ENCODE data around the gene USP34.
"Not testable (repeated sequence)": the region's sequence is repeated elsewhere in the genome, so short reads cannot be mapped to it uniquely, and the experiment has no call there.

Gene USP34

GRCh38 chr2:61249521-61250071 lies 221.3 kb downstream of the USP34 start:
- no peak for DNase-seq (ENCODE audit: low read depth)

GRCh38 chr2:61247204-61247812 lies 223.6 kb downstream of the USP34 start:
- DNase-seq (ENCODE audit: low read depth): peak; percentile 64

DNA sequence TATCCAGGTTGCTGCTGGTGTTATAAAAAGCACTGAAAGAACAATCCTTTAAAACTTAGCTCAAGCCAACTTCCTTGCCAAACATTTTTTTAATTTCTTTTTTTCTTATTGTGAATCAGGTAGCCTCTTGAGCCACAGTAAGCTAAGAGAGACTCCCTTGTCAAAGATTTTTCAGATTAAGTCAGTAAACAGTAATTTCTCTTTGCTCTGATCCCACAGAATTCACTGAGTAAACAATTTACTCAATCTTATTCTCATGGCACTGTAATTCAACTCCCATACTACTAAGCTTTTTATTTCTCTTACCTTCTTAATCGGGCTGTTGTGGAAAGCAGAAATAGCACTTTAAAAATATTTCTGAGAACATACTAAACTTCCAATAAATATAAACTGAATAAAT lies 226.2 kb downstream of the USP34 start:
- no peak for DNase-seq (ENCODE audit: low read depth)

- DNase-seq (ENCODE audit: low read depth): no peak
Measured at GRCh38 chr2:61241266-61241665, 229.6 kb downstream of the USP34 start.

DNA sequence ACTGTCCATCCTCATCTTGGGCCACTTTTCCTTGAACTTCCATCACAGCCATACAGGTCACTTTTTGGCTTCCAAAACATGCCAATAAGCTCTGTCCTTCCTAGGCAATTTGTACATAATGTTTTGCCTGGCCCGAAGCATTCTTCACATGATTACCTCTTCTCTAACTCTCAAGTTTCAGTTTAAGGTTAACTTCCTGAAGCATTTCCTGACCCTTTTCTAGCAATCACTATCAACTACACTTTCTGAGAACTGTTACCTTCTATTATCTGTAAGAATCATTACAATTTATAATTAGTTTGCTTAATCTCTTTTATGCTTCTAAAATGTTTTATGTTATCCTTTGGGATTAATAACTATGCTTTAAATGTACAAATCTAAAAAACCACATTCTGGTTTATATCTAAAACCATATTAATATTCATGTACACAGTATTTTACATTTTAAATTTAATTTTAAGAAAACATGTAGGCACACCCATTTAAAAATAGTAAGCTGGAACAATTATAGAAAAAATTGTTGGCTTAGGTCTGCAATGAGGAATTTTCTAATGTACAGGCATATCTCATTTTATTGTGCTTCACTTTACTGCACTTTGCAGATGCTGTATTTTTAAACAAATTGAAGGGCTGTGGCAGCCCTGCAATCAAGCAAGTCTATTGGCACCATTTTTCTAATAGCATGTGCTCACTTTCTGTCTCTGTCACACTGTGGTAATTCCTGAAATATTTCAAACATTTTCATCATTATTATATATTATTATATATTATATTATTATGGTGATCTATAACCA lies 232.5 kb downstream of the USP34 start:
- DNase-seq (ENCODE audit: low read depth): no peak

- no peak for DNase-seq (ENCODE audit: low read depth)
Measured at GRCh38 chr2:61235716-61236115, 235.2 kb downstream of the USP34 start.

DNA sequence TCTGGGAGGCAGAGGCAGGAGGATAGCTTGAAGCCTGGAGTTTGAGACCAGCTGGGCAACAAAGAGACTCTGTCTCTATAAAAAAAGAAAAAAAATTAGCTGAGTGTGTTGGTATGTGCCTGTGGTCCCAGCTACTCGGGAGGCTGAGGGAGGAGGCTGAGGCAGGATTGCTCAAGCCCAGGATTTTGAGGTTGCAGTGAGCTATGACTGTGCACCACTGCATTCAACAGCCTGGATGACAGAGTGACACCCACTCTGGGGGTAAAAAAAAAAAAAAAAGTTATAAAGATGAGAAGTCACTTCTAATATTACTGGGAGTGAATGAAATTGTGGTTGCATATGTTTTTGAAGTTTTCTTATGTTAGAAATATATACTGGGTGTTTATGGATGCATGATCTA lies 237.3 kb downstream of the USP34 start:
- DNase-seq (ENCODE audit: low read depth): no peak

GRCh38 chr2:61229936-61230335 lies 241.0 kb downstream of the USP34 start:
- DNase-seq (ENCODE audit: low read depth): no peak

GRCh38 chr2:61222567-61222966 lies 248.3 kb downstream of the USP34 start:
- DNase-seq (ENCODE audit: low read depth): no peak

DNA sequence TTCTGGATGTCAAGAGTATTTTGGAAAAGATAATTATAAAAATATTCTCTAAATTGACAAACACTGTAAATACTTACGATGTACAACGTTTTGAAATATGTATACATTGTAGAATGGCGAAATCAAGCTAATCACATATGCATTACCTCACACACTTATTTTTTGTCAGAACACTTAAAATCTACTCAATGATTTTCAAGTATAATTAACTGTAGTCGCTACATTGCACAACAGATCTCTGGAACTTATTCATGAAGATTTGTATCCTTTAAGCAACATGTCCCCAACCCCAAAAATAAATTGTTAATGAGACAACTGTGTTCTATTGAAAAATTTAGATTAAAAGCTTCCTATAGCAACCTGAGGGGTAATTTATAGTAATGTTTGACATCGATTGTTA lies 249.1 kb downstream of the USP34 start:
- DNase-seq (ENCODE audit: low read depth): no peak

GRCh38 chr2:61220768-61221167 lies 250.1 kb downstream of the USP34 start:
- peak; percentile 54 for DNase-seq (ENCODE audit: low read depth)

DNA sequence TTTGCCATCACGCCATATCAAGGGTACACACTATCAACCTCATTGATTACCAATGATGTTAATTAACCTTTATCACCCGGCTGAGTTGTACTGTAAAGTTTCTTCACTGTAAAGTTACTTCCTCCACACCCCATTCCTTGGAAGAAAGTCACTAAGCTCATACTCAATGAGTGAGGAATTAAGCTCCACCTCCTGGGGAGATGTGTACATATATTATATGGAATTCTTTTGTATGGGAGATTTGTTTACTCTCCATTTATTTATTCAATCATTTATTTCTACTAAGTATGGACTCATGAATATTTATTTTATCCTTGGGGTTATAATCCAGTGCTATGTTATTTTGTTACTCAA lies 252.1 kb downstream of the USP34 start:
- no peak for DNase-seq (ENCODE audit: low read depth)

GRCh38 chr2:61218076-61218816 lies 252.6 kb downstream of the USP34 start:
- DNase-seq (ENCODE audit: low read depth): no peak

DNA sequence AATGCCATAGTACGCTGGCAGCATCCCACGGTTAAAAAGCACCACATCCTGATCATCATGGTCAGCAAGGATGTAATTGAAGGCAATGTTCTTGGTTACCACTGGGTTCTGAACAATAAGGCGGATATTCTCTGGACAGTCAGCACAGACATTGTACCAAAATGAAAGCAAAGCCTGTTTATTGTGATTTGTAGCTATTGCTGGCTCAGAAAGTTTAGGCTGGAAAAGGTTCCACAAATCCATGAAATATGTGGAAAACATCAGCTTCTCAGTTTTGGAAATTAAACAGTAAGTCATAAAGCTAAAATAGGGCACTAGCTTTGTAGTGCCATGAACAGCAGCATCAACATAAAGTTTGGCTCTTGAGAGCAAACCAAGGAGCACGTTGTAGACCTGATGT lies 256.7 kb downstream of the USP34 start:
- no peak for DNase-seq (ENCODE audit: low read depth)

- peak; percentile 64 for DNase-seq (ENCODE audit: low read depth)
Measured at GRCh38 chr2:61210332-61210981, 260.4 kb downstream of the USP34 start.

DNA sequence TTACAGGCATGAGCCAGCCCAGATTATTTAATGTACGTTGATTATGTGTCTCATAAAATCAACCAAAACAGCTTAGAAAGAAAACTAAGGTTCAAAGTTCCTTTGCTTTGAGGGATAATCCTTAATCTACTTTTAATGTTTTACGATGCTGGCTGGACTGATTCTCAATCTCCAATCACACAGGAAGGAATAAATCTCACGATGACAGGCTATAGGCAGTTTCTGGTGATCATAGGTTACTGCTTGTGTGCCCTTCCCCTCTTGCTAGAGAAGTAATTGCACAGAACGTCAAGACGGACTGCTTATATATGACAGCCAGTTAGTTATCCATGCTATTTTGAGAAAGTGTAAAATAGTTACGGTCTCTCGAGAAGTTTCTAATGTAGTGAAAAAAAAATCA lies 265.8 kb downstream of the USP34 start:
- DNase-seq (ENCODE audit: low read depth): no peak

DNA sequence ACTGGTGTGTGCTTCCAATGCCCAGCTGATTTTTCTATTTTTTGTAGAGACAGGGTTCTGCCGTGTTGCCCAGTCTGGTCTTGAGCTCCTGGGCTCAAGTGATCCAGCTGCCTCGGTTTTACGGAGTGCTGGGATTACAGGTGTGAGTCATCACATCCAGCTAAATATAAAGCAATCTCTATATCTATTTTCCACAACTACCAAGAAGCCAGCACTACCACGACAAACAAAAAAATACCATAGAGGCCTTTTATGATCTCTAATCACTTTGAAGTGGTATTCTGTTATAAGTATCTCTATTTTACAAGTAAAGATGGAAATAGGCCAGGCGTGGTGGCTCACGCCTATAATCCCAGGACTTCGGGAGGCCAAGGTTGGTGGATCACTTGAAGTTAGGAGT lies 274.2 kb downstream of the USP34 start:
- no peak for DNase-seq (ENCODE audit: low read depth)

DNA sequence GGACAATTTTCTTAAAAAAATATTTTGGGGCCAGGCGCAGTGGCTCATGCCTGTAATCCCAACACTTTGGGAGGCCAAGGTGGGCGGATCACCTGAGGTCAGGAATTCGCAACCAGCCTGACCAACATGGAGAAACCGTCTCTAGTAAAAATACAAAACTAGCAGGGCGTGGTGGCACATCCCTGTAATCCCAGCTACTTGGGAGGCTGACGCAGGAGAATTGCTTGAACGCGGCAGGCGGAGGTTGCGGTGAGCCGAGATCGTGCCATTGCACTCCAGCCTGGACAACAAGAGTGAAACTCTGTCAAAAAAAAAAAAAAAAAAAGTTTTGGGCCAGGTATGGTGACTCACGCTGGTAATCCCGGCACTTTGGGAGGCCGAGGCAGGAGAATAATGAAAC lies 276.2 kb downstream of the USP34 start:
- DNase-seq (ENCODE audit: low read depth): not testable (repeated sequence)

DNA sequence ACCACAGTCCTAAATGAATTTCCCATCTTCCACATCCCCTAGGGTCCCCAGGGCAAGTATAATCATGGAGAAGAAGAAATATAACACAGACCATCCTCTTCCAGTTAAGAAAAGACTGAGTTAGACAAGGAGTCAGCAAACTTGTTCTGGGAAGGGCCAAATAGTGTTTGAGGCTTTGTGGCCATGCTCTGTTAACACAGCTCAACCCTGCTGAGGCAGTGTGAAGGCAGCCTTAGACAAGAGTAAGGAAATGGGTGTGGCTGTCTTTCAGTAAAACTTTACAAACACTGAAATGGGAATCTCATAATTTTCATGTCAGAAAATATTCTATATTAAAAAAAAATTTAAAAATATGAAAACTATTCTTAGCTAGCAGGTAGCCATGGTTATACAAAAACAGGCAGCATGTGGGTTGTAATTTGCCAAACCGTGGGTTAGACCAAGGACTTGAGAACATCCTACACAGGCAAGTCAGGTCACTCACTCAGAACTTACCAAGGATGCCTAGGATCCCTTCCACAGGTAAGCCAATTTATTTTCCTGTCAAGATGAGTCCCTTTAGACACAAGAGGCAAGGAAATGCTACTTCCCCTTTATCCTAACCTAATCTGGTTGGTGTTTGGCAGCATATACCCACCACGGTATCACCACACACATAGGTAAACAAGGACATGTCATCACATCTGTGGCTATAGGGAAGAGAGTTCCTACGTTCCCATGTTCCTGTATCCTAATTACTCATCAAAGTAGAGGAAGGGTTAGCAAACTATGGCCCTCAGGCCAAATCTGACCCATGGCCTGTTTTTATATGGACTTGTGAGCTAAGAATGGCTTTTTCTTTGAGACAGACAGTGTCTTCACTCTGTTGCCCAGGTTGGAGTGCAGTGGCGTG lies 277.0 kb downstream of the USP34 start:
- DNase-seq (ENCODE audit: low read depth): no peak

- no peak for DNase-seq (ENCODE audit: low read depth)
Measured at GRCh38 chr2:61187085-61187484, 283.8 kb downstream of the USP34 start.

- no peak for DNase-seq (ENCODE audit: low read depth)
Measured at GRCh38 chr2:61185231-61185728, 285.6 kb downstream of the USP34 start.

Measured in stromal cell of bone marrow (primary cell).